ENCODE results near the gene TEX261.

Gene TEX261

GRCh38 chr2:70959271-70959761, 35.4 kb downstream of the TEX261 start:
- peaks cover 8% of the 10 kb centered on the region for H3K27me3 ChIP-seq (ENCODE audit: insufficient read depth, poor library complexity, severe bottlenecking)
- no peak overlapping the region for H3K27ac ChIP-seq (replicated peaks)
- no peak overlapping the region for H3K4me3 ChIP-seq (replicated peaks; ENCODE audit: insufficient read depth, low read length)
- DNase-seq (ENCODE audit: low read depth in 1 of 2, low spot score in 1 of 2): no peak
- TF ChIP-seq POLR2AphosphoS5 (IDR thresholded peaks at IDR 0.05; ENCODE audit: low read depth) (no peak), CTCF (IDR thresholded peaks at IDR 0.05; ENCODE audit: insufficient read depth, low read length) (no peak), REST (IDR thresholded peaks at IDR 0.05; ENCODE audit: insufficient replicate concordance, low read depth) (peak; percentile 41), GABPA (IDR thresholded peaks at IDR 0.05; ENCODE audit: low read depth) (no peak), SPI1 (IDR thresholded peaks at IDR 0.05; ENCODE audit: borderline replicate concordance, low read depth) (no peak)

- Histone ChIP-seq H3K27me3 (ENCODE audit: insufficient read depth, poor library complexity, severe bottlenecking) (peaks cover 11% of the 10 kb centered on the region), H3K4me3 (replicated peaks; ENCODE audit: insufficient read depth, low read length) (no peak overlapping the region), H3K27ac (replicated peaks) (no peak overlapping the region)
- TF ChIP-seq SPI1 (IDR thresholded peaks at IDR 0.05; ENCODE audit: borderline replicate concordance, low read depth) (no peak), REST (IDR thresholded peaks at IDR 0.05; ENCODE audit: insufficient replicate concordance, low read depth) (no peak)
- DNase-seq (ENCODE audit: low read depth in 1 of 2, low spot score in 1 of 2): no peak
Observed at GRCh38 chr2:70958759-70959158, 35.9 kb downstream of the TEX261 start.

- no peak for DNase-seq (ENCODE audit: low read depth in 1 of 2, low spot score in 1 of 2)
- peaks cover 17% of the 10 kb centered on the region for H3K27me3 ChIP-seq (ENCODE audit: insufficient read depth, poor library complexity, severe bottlenecking)
- TF ChIP-seq SPI1 (IDR thresholded peaks at IDR 0.05; ENCODE audit: borderline replicate concordance, low read depth) (no peak), GABPA (IDR thresholded peaks at IDR 0.05; ENCODE audit: low read depth) (no peak), POLR2AphosphoS5 (IDR thresholded peaks at IDR 0.05; ENCODE audit: low read depth) (no peak), CTCF (IDR thresholded peaks at IDR 0.05; ENCODE audit: insufficient read depth, low read length) (no peak)
- H3K4me3 ChIP-seq (replicated peaks; ENCODE audit: insufficient read depth, low read length): no peak overlapping the region
- H3K27ac ChIP-seq (replicated peaks): no peak overlapping the region
Observed at GRCh38 chr2:70957798-70958197, 36.9 kb downstream of the TEX261 start.

GRCh38 chr2:70956141-70956540, 38.5 kb downstream of the TEX261 start:
- no peak for DNase-seq (ENCODE audit: low read depth in 1 of 2, low spot score in 1 of 2)
- H3K27me3 ChIP-seq (ENCODE audit: insufficient read depth, poor library complexity, severe bottlenecking): peaks cover 22% of the 10 kb centered on the region
- no peak overlapping the region for H3K4me3 ChIP-seq (replicated peaks; ENCODE audit: insufficient read depth, low read length)
- TF ChIP-seq REST (IDR thresholded peaks at IDR 0.05; ENCODE audit: insufficient replicate concordance, low read depth): no peak
- TF ChIP-seq GABPA (IDR thresholded peaks at IDR 0.05; ENCODE audit: low read depth): no peak
- TF ChIP-seq SPI1 (IDR thresholded peaks at IDR 0.05; ENCODE audit: borderline replicate concordance, low read depth): no peak
- no peak for TF ChIP-seq POLR2AphosphoS5 (IDR thresholded peaks at IDR 0.05; ENCODE audit: low read depth)
- TF ChIP-seq CTCF (IDR thresholded peaks at IDR 0.05; ENCODE audit: insufficient read depth, low read length): no peak
- no peak overlapping the region for H3K27ac ChIP-seq (replicated peaks)

Measured in HL-60 (cell line).